CD4-positive, alpha-beta T cell treated with Interleukin-10 for 1 hour (primary cell): Measurements from ENCODE around the gene NBL1.

Source experiments
- DNase-seq: peaks from one replicate; pipeline ENCODE4 v3.0.0-alpha.2; 2020

The NBL1 gene

DNA sequence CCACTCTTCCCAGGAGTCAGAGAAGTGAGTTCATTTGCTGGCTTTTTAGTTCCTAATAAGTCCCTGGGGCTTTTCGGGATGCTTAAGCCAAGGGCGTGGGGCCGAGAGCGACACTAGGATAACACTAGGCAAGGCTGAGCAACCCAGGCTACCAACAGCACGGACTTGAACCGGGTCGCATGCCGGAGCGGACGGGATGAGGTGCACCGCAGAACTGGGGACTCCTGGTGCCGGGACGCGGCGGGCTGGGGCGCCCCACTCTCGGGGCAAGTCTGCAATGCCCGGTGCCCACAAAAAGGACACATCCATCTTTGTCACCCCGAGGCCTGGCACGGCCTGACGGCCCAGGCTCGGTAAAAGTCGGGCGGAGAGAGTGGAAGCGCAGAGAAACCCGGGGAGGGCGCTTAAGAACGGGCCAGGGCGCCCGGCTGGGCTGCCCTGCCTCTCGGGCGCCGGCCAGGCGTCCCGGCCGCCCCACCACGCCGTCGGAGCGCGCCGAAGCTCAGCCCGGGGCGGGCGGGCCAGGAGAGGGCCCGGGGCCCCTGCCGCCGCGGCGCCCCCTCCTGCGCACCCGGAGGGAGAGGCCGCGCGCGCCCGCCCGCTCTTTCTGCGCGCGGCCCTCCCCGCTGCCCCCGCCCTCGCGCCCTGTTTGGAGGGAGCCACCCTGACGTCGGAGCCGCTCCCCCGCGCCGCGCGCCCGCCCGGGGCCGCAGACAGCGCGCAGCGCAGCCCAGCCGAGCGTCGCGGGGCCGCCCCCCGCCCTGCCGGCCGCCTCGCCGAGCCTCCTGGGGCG, at the start of gene NBL1:
NBL1 (plus strand) TSS at position 710 of the 793 bp plus-strand sequence. CDS start 10,720 bp downstream, outside the sequence.
- DNase-seq = peak; percentile 78

GRCh38 chr1:19596065-19596713, 47.9 kb upstream of the NBL1 start:
- no peak for DNase-seq

- peak; percentile 99 for DNase-seq
Measured at GRCh38 chr1:19596714-19597495, 47.2 kb upstream of the NBL1 start.

GRCh38 chr1:19597496-19598309, 46.4 kb upstream of the NBL1 start:
- DNase-seq = peak; percentile 85

- DNase-seq = no peak
Measured at GRCh38 chr1:19599810-19600209, 44.3 kb upstream of the NBL1 start.

DNA sequence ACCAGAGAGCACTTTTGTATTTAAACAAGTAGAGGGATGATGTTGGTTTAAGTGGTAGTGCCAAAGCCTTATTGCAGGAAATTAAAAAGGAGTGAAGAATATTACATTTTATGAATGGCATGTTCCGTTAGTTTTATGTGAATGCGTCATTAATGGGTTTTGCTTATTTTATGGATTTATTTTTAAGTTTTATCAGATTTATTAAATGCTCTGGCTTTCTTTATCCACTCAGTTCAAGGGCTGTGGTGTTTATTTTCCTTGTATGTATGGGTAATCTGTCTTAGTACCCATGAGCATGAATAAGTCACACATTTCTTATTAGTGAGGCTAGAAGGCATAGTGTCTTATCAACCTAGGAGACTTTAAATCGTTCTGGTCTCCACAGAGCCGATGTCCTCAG, 41.6 kb upstream of the NBL1 start:
- no peak for DNase-seq

DNA sequence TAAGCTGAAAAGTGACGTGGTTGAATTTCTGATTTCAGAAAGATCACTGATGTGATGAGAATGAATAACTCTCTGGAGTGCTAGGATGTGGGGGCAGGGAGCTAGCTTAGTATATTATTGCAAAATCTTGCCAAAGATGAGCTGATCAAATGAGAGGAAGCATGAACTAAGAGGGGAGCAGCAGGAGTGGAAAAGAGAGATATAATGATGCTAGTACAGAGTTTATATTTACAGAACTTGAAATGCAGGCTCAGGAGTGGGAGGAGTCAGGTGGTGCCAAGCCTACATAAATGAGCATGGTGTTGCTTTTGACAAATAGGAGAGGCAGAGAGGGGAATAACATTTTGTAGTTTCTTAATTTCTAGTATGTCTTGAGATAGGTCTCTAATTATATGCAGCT, 38.1 kb upstream of the NBL1 start:
- no peak for DNase-seq

DNA sequence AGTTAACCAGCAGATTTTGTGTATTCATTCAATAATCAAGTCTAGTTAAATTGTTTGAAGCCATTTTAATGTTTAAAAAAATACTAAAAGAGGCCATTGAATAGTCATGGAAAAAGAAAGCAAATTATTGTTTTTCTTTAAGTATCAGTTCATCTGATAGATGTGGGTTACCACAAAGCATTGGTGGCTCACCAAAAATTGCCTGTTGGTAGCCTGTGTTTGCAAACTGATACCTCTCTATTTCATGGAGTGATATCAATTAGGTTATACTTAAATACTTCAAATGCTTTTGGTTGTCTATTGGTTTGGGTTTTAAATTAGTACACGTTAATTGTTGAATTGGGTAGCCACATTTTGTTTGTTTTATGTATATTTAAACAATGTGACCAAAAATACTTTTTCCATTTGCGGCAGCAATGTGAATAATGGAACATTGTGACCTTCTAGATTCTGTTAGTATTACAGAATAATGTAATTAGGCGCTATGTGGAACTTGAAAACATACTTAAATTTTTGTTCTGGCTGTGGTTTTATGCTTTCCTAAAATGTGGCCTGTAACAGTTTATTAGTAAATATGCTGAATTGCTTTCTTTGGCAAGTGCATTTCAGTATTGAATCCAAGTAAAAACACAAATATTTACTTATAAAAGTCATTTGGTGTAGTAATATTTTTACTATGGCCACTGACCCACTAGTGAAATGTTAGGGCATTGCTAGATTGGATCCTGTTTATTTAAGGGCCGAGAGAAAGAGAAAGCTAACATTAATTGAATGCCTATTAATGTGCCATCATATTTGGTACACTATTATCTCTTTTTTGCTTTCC, 37.1 kb upstream of the NBL1 start:
- peak; percentile 73 for DNase-seq

- no peak for DNase-seq
Measured at GRCh38 chr1:19608232-19608631, 35.9 kb upstream of the NBL1 start.

- DNase-seq = no peak
Measured at GRCh38 chr1:19610282-19610981, 33.7 kb upstream of the NBL1 start.

DNA sequence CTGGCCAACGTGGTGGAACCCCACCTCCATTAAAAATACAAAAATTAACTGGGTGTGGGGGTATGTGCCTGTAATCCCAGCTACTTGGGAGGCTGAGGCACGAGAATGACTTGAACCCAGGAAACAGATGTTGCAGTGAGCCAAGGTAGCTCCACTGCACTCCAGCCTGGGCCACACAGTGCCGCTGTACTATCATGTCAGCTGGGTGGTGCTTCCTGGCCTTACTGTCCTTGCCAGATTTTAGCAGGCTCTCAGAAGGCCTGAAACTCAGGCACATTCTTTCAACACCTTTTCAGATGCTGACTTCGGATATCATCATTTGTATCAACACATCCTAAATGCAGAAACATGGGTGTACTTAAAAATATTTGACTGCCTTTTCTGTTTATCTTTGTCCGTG, 31.6 kb upstream of the NBL1 start:
- DNase-seq = no peak

DNA sequence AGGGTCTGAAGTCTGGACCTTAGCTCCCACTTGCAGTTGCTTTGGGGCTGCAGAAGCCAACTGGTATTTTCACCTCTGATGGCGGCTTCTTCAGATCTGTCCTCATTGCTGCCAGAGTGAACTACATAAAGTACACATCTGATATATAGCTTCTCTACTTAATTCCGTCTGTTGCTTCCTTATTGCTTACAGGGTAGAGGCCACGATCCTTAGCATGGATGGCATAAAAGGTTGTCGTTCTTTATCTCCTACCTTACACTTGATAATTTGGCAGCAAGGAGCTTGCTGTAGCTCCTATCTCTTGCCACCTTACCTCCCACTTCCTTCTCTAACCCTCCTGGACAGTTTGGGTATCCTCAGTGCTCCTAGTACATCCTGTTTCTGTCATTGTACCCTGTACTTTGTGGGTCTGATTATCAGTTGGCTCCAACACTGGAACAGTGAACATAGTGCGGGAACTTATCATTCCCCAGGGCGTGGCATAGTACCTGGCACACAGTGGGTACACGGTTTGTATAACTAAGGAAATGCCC, 30.9 kb upstream of the NBL1 start:
- no peak for DNase-seq

DNA sequence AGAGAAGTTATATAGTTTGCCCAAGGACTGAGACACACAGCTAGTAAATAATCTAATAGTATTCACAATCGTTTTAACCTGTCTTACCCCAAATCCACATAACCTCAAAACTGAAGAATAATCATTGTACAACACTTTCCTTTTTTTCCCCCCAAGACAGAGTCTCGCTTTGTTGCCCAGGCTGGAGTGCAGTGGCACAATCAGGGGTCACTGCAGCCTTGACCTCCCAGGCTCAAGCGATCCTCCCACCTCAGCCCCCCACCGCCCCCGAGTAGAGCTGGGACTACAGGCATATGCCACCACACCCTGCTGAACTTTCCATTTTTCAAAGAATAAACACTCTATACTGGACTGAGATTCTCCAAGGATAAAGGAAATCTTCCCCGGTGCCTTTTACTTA, 28.7 kb upstream of the NBL1 start:
- no peak for DNase-seq

DNA sequence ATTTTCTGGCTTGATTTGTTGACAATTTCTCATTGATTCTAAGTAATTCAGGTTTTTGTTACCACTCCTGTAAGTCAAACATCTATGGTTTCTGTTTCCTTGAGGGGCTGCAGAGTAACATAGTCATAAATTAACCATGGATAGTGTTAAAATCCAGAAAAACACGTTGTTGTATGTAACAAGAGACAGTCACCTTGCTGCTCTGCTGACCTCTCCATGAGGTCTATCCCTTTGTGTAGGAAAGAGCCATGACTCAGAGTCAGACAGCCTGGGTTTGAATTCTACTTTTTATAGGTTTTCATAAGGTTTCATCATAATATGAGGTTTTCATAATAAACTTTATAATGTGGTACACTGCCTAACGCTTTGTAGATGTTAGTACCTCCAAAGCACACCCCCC, 27.6 kb upstream of the NBL1 start:
- DNase-seq = no peak

GRCh38 chr1:19617376-19617775, 26.7 kb upstream of the NBL1 start:
- DNase-seq = no peak

GRCh38 chr1:19618428-19618827, 25.7 kb upstream of the NBL1 start:
- DNase-seq = no peak

- DNase-seq = no peak
Measured at GRCh38 chr1:19619697-19620384, 24.3 kb upstream of the NBL1 start.

DNA sequence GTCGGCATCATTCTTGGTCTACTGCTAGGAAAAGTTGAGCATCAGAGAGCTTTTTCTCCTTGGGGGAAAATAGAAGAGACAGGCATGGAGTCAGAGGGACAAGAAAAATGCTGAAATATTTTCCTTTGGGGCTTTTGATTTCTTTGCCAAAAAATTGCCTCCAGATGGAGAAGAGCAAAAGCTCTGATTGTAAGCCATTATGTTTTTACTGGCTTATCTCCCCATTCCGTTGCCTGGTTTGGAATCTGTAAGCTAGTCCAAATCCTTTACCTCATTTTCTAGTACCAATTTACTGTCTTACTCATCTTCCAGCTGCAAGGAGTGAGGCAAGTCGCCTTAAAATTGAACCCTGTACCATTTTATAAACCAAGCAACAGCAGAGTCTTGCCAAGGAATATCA, 23.3 kb upstream of the NBL1 start:
- DNase-seq = no peak

DNA sequence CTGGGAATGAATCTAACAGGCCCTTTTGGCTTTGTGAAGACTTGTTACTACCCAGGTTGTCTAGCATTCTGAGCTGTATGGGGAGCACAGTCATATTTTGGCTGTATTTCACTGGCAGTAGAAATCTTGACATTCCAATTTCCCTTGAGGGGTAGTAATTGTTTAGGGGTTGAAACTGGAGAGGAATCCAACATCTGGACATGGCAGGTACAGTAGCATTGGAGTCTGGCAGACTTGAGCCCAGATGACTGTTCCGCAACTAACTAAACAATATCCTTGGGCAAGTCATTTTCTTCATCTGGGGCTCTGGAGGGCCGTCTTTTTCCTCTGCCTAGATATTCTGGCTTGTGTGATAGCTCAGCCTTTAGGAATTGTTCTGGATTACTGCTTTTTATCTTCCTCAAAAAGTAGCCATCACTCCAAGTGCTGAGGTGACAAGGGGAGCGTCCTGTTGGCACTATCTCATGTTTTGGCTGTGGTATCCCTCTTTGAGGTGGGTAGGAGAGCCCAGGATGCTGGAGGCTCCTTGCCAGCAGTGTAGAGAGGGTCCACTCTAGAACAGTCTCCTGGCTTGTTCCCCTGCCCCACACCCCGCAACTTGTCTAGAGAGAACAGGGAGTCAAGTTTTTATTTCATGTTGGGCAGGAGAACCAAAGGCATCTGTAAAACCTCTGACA, 22.7 kb upstream of the NBL1 start:
- no peak for DNase-seq

DNA sequence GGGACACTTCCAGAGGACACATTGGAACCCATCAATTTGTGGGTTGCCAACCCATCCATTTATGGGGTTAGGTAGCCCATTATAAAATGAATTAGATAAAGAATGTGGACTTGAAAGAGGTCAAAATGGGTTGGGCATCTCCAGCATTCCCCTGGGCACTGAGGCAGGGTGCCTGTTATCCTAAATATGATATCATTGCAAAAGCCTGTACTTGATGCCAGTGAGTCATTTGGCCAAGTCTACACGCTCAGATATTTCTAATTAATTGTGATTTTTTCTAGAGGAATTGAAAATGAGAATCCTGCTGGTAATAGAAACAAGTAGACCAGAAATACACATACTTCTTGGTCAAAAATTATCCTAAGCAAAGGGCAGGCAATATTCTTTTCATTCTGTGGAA, 21.9 kb upstream of the NBL1 start:
- DNase-seq = no peak
